ENCODE measurements around the gene IRF7. TPM values are rescaled to one million over a fixed set of nuclear protein-coding genes. Genes with fewer than 3 reads are reported as not detected.
"Not testable (repeated sequence)": the region's sequence is repeated elsewhere in the genome, so short reads cannot be mapped to it uniquely, and the experiment has no call there.

IRF7 gene
- total and polyA plus RNA-seq, 9 of the 15 experiments (the other 6 are each of a cell fraction or from before 2014, with no cell fraction given), result 0.27 to 7.6 (median 1.8) TPM

DNA sequence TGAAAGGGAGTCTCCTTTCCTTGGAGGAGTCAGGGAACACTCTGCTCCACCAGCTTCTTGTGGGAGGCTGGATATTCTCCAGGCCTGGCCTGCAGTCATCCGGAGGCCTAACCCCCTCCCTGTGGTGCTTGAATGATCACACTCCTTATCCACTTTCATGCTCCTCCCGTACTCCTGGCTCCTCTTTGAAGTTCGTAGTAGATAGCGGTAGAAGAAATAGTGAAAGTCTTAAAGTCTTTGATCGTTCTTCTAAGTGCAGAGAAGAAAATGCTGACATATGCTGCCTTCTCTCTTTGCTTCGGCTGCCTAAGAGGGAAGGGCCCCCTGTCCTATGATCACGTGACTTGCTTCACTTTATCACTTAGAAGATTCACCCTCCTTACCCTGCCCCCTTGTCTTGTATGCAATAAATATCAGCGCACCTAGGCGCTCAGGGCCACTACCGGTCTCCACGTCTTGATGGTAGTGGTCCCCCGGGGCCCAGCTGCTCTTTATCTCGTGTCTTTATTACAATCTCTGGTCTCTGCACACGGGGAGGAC is 41.6 kb downstream of the IRF7 start:
- intact Hi-C loops (cut with micrococcal nuclease); H3K27me3 ChIP-seq (ENCODE audit: control insufficient read depth in 2 of 2, insufficient read depth in 2 of 2, low read length in 2 of 2); ATAC-seq; CTCF ChIA-PET (ENCODE audit: low intra/inter-chr PET ratio); H3K9me1 ChIP-seq (ENCODE audit: control insufficient read depth, insufficient read depth, low read length); BruUV-seq (replicated peaks); in situ Hi-C loops (cut with MboI); H3K9me3 ChIP-seq (replicated peaks; ENCODE audit: control insufficient read depth, insufficient read depth, low read depth, low read length); POLR2A ChIA-PET: not testable (repeated sequence)
- FAIRE-seq (peak; percentile 70), DNase-seq (ENCODE audit: extremely low read depth in 1 of 4, low spot score in 3 of 4) (peak in 1 of 4 experiments; percentile 68)
- peaks cover 41 to 68% of the 10 kb centered on the region in 2 experiments for H3K4me1 ChIP-seq (replicated peaks in 1 of 2; ENCODE audit: control insufficient read depth in 2 of 2, insufficient read depth in 2 of 2, low read length in 2 of 2)
- H3K4me3 ChIP-seq, result peak overlapping the region; percentile 66
- 0 out of 2 replicates have a peak overlapping the region, but pooled peaks have one; percentile 68 for H2AFZ ChIP-seq (ENCODE audit: low read depth, low read length)
- H3K27ac ChIP-seq (ENCODE audit: extremely low read depth, low read depth, low read length), result peak overlapping the region; percentile 52; the same call in 1 of the 3 replicates
- H4K20me1 ChIP-seq (replicated peaks; ENCODE audit: control insufficient read depth, insufficient read depth, low read length), result peaks cover 23% of the 10 kb centered on the region
- peak overlapping the region in 1 of 2 experiments; percentile 75; a peak in 1 of 4 replicates for H3K9ac ChIP-seq (ENCODE audit: insufficient read depth in 1 of 2, low read depth in 2 of 2, low read length in 2 of 2)
- H3K4me2 ChIP-seq (ENCODE audit: insufficient read depth, low read length), result peak overlapping the region; percentile 94
- H3K36me3 ChIP-seq (ENCODE audit: control insufficient read depth, insufficient read depth, low read length), result peaks cover 19% of the 10 kb centered on the region; the same call in 2 of the 3 replicates
- H3K79me2 ChIP-seq (ENCODE audit: control insufficient read depth, insufficient read depth, low read length), result peaks cover 48% of the 10 kb centered on the region
- 7% methylated on average over 12 of the region's 14 CpGs for WGBS (ENCODE audit: insufficient coverage, low coverage, missing lambda C conversion rate)
- TF ChIP-seq MNT (conservative IDR thresholded peaks at IDR 0.05) (peak in 1 of 2 experiments; percentile 32; a peak in 1 of 4 replicates), RAD51 (IDR thresholded peaks at IDR 0.05; ENCODE audit: borderline replicate concordance, low read depth) (peak; percentile 98), MAZ (CRISPR knock-in tag; conservative IDR thresholded peaks at IDR 0.05 in 1 of 2, IDR thresholded peaks at IDR 0.05 in 1 of 2) (0 out of 4 replicates have a peak, but pooled peaks of 1 of the 2 experiments have one; percentile 10), MGA (IDR thresholded peaks at IDR 0.05) (peak; percentile 58)
